Mammary epithelial cell (primary cell): ENCODE measurements around the gene DPEP2NB.

Experiments
- CTCF ChIP-seq, 2 donors: IDR thresholded peaks in 1 of 2; conservative IDR thresholded peaks in 1 of 2; 2 replicates each; pipeline ENCODE4 v1.5.1; 2011 to 2012; ENCODE audit warnings: inconsistent platforms in 2 of 2, low read length in 2 of 2, mild to moderate bottlenecking in 2 of 2, control low read depth in 1 of 2, low read depth in 1 of 2; ENCODE audit not compliant: insufficient read depth in 1 of 2; ENCODE audit errors: extremely low read depth in 1 of 2
- EZH2 ChIP-seq: IDR thresholded peaks from 2 replicates; pipeline ENCODE4 v1.6.1; 2012; ENCODE audit warnings: low read length, inconsistent platforms, borderline replicate concordance

- TF ChIP-seq CTCF (conservative IDR thresholded peaks at IDR 0.05 in 1 of 2, IDR thresholded peaks at IDR 0.05 in 1 of 2; ENCODE audit: extremely low read depth in 1 of 2, insufficient read depth in 1 of 2, low read depth in 1 of 2, low read length in 2 of 2) (no peak), EZH2 (no peak)
Observed at GRCh38 chr16:68031951-68032350, 16.2 kb upstream of the DPEP2NB start.
